ENCODE measurements around the gene AOAH. TPM values are rescaled to one million over a fixed set of nuclear protein-coding genes. Genes with fewer than 3 reads are reported as not detected.

AOAH gene
- total and polyA plus RNA-seq, 9 of the 15 experiments (the other 6 are each of a cell fraction or from before 2014, with no cell fraction given): not detected

DNA sequence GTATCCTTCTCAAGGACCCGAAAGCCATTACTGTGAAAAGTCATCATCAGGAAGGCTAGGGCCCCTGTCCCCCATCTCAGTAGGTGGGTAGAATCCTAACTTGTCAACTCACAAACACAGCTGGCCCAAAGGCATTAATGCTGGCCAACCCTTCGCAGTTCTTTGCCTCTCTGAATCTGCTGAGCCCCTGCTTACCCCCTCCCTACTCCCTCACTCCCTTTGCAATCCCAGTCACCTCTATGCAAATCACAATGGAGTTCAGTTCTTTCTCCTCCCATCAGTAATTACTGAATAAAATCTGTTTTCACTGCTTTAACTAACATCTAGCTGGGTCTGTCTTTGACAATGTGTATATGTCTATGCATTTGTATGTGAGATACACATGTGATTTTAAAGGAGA is 38.1 kb upstream of the AOAH start:
- Histone ChIP-seq H3K9me1 (ENCODE audit: control insufficient read depth, insufficient read depth, low read length) (no peaks in the 10 kb centered on the region), H3K4me3 (no peak overlapping the region), H3K9me3 (replicated peaks; ENCODE audit: control insufficient read depth, insufficient read depth, low read depth, low read length) (no peaks in the 10 kb centered on the region), H3K36me3 (ENCODE audit: control insufficient read depth, insufficient read depth, low read length) (no peaks in the 10 kb centered on the region), H3K9ac (ENCODE audit: insufficient read depth in 1 of 2, low read depth in 2 of 2, low read length in 2 of 2) (no peak overlapping the region), H2AFZ (ENCODE audit: low read depth, low read length) (no peak overlapping the region), H3K27me3 (ENCODE audit: control insufficient read depth in 2 of 2, insufficient read depth in 2 of 2, low read length in 2 of 2) (no peaks in the 10 kb centered on the region), H3K27ac (ENCODE audit: extremely low read depth, low read depth, low read length) (no peak overlapping the region), H3K79me2 (ENCODE audit: control insufficient read depth, insufficient read depth, low read length) (no peaks in the 10 kb centered on the region), H3K4me1 (replicated peaks in 1 of 2; ENCODE audit: control insufficient read depth in 2 of 2, insufficient read depth in 2 of 2, low read length in 2 of 2) (no peaks in the 10 kb centered on the region; a peak in 1 of 5 replicates), H4K20me1 (replicated peaks; ENCODE audit: control insufficient read depth, insufficient read depth, low read length) (no peaks in the 10 kb centered on the region), H3K4me2 (ENCODE audit: insufficient read depth, low read length) (no peak overlapping the region)
- no TSS peak for BruUV-seq (replicated peaks)
- WGBS (ENCODE audit: insufficient coverage, low coverage, missing lambda C conversion rate): 0% methylated on average over 2 of the region's 2 CpGs
- no peak for FAIRE-seq
- ATAC-seq: no peak
- TF ChIP-seq, protein P1, sequence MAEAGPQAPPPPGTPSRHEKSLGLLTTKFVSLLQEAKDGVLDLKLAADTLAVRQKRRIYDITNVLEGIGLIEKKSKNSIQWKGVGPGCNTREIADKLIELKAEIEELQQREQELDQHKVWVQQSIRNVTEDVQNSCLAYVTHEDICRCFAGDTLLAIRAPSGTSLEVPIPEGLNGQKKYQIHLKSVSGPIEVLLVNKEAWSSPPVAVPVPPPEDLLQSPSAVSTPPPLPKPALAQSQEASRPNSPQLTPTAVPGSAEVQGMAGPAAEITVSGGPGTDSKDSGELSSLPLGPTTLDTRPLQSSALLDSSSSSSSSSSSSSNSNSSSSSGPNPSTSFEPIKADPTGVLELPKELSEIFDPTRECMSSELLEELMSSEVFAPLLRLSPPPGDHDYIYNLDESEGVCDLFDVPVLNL (CRISPR knock-in tag; IDR thresholded peaks at IDR 0.05; ENCODE audit: low read depth): no peak
- TF ChIP-seq SMC3 (conservative IDR thresholded peaks at IDR 0.05; ENCODE audit: insufficient read depth, low read depth, low read length) (no peak), PHF20 (IDR thresholded peaks at IDR 0.05; ENCODE audit: partially characterized antibody) (no peak)
- TF ChIP-seq, protein P2, sequence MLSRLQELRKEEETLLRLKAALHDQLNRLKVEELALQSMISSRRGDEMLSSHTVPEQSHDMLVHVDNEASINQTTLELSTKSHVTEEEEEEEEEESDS (CRISPR knock-in tag; IDR thresholded peaks at IDR 0.05): no peak
- intact Hi-C loops (cut with micrococcal nuclease): no loop called here
- DNase-seq (ENCODE audit: extremely low read depth in 1 of 4, low spot score in 3 of 4): no peak
- in situ Hi-C loops (cut with MboI): no loop called here
- CTCF ChIA-PET (ENCODE audit: low intra/inter-chr PET ratio): no interaction called here
- POLR2A ChIA-PET: interaction anchor here (0.6 kb wide), 1 partner anchor 640 kb away, joined by 3 read pairs; no protein-coding TSS in a partner anchor

DNA sequence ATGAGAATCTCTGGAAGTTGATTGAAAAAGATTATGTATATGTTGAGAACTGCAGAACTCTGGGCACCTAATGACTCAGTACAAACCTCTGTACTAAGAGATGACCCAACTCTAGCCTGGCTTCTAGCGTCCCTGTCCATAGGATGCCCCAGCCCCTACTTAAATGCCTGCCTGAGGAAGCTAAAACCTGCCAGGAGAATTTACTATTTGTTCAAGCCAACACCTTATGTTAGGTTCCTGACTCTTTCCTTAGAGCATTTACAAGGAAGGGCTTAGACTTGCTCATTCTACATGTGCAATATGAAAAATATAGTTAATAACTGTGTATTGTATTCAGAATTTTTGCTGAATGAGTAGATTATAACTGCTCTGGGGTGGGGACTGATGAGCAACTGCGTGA is 37.5 kb upstream of the AOAH start:
- no peak overlapping the region for H3K9ac ChIP-seq (ENCODE audit: insufficient read depth in 1 of 2, low read depth in 2 of 2, low read length in 2 of 2)
- H3K4me2 ChIP-seq (ENCODE audit: insufficient read depth, low read length): no peak overlapping the region
- H3K79me2 ChIP-seq (ENCODE audit: control insufficient read depth, insufficient read depth, low read length): no peaks in the 10 kb centered on the region
- ChIA-PET CTCF (ENCODE audit: low intra/inter-chr PET ratio) (no interaction called here), POLR2A (no interaction called here)
- in situ Hi-C loops (cut with MboI) (no loop called here), intact Hi-C loops (cut with micrococcal nuclease) (no loop called here)
- BruUV-seq (replicated peaks): no TSS peak
- no peaks in the 10 kb centered on the region for H4K20me1 ChIP-seq (replicated peaks; ENCODE audit: control insufficient read depth, insufficient read depth, low read length)
- FAIRE-seq: no peak
- no peaks in the 10 kb centered on the region; a peak in 1 of 5 replicates for H3K4me1 ChIP-seq (replicated peaks in 1 of 2; ENCODE audit: control insufficient read depth in 2 of 2, insufficient read depth in 2 of 2, low read length in 2 of 2)
- no peak overlapping the region for H3K27ac ChIP-seq (ENCODE audit: extremely low read depth, low read depth, low read length)
- ATAC-seq: no peak
- H3K9me1 ChIP-seq (ENCODE audit: control insufficient read depth, insufficient read depth, low read length): no peaks in the 10 kb centered on the region
- TF ChIP-seq ZFX (CRISPR knock-in tag; IDR thresholded peaks at IDR 0.05): no peak
- TF ChIP-seq HMG20B (CRISPR knock-in tag; IDR thresholded peaks at IDR 0.05): no peak
- TF ChIP-seq MTA2 (IDR thresholded peaks at IDR 0.05; ENCODE audit: low read depth): no peak
- no peak for TF ChIP-seq NR2F6 (CRISPR knock-in tag; IDR thresholded peaks at IDR 0.05)
- TF ChIP-seq ZNF644 (tag; IDR thresholded peaks at IDR 0.05; ENCODE audit: low read depth): no peak
- TF ChIP-seq MLLT1 (IDR thresholded peaks at IDR 0.05): no peak
- no peaks in the 10 kb centered on the region for H3K27me3 ChIP-seq (ENCODE audit: control insufficient read depth in 2 of 2, insufficient read depth in 2 of 2, low read length in 2 of 2)
- 0% methylated on average over 2 of the region's 2 CpGs for WGBS (ENCODE audit: insufficient coverage, low coverage, missing lambda C conversion rate)
- DNase-seq (ENCODE audit: extremely low read depth in 1 of 4, low spot score in 3 of 4): no peak
- H3K9me3 ChIP-seq (replicated peaks; ENCODE audit: control insufficient read depth, insufficient read depth, low read depth, low read length): no peaks in the 10 kb centered on the region
- H3K36me3 ChIP-seq (ENCODE audit: control insufficient read depth, insufficient read depth, low read length): no peaks in the 10 kb centered on the region
- H2AFZ ChIP-seq (ENCODE audit: low read depth, low read length): no peak overlapping the region
- H3K4me3 ChIP-seq: no peak overlapping the region
